Measurements from ENCODE around the gene SLAMF7.

DNA sequence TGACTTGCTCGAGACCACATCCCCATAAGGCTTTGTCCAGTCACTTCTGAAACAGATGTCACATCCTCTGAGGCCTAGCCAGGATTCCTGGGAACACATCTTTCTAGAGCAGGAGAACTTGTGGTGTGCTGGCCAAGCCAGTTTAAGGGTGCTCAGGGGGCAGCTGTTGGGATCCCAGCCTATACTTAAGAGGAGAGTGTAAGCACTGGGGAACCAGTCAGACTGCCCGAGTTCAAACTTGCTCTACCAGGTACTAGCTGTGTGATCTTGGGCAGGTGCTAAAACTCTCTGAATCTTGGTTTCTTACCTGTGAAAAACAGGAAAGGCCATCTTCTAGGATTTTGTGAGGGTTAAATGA lies 41.3 kb downstream of the SLAMF7 start:
- no peak for TF ChIP-seq EGR1 (IDR thresholded peaks at IDR 0.05; ENCODE audit: borderline replicate concordance in 1 of 2, low read depth in 2 of 2, low read length in 2 of 2)
- no peak for TF ChIP-seq CREM (IDR thresholded peaks at IDR 0.05; ENCODE audit: low read depth)

Measured in GM12878 (cell line).